RWPE2 (cell line): ENCODE results near the gene CDR2L.

Experiments used
- ATAC-seq: fragments of 200-7000 bp; cut with Tn5 transposase; 3 replicates; pipeline ENCODE4 v1.9.1; 2021; ENCODE audit warnings: low read depth
- DNase-seq: peaks from one replicate; pipeline ENCODE4 v3.0.0-alpha.2; 2020; ENCODE audit warnings: low spot score
- H3K27ac ChIP-seq: fragments of 450-650 bp; 2 replicates; pipeline ENCODE4 v1.5.1; 2017; ENCODE audit warnings: mild to moderate bottlenecking; ENCODE audit not compliant: poor library complexity, severe bottlenecking
- H3K27me3 ChIP-seq: fragments of 250-450 bp; sonication (Bioruptor Pico); 2 replicates; pipeline ENCODE4 v1.5.1; 2021; ENCODE audit warnings: mild to moderate bottlenecking, moderate library complexity; ENCODE audit not compliant: insufficient read depth, poor library complexity, severe bottlenecking
- H3K36me3 ChIP-seq: fragments of 250-450 bp; sonication (Bioruptor Pico); 2 replicates; pipeline ENCODE4 v1.5.1; 2020; ENCODE audit warnings: low read depth, mild to moderate bottlenecking, moderate library complexity
- H3K4me1 ChIP-seq: fragments of 250-450 bp; sonication (Bioruptor Pico); 2 replicates; pipeline ENCODE4 v1.5.1; 2021; ENCODE audit warnings: mild to moderate bottlenecking, moderate library complexity; ENCODE audit not compliant: insufficient read depth, poor library complexity, severe bottlenecking
- H3K4me3 ChIP-seq: fragments of 250-450 bp; sonication (Bioruptor Pico); 2 replicates; pipeline ENCODE4 v1.5.1; 2021; ENCODE audit warnings: mild to moderate bottlenecking, moderate library complexity; ENCODE audit not compliant: severe bottlenecking
- H3K9me3 ChIP-seq: fragments of 250-450 bp; sonication (Bioruptor Pico); 2 replicates; pipeline ENCODE4 v1.5.1; 2021; ENCODE audit warnings: mild to moderate bottlenecking, moderate library complexity; ENCODE audit not compliant: severe bottlenecking
- TF ChIP-seq, protein P1 (sequence below): fragments of 450-650 bp; IDR thresholded peaks from one replicate; pipeline ENCODE4 v1.5.1; 2017; ENCODE audit warnings: mild to moderate bottlenecking, moderate library complexity; ENCODE audit not compliant: poor library complexity, severe bottlenecking

The CDR2L gene

DNA sequence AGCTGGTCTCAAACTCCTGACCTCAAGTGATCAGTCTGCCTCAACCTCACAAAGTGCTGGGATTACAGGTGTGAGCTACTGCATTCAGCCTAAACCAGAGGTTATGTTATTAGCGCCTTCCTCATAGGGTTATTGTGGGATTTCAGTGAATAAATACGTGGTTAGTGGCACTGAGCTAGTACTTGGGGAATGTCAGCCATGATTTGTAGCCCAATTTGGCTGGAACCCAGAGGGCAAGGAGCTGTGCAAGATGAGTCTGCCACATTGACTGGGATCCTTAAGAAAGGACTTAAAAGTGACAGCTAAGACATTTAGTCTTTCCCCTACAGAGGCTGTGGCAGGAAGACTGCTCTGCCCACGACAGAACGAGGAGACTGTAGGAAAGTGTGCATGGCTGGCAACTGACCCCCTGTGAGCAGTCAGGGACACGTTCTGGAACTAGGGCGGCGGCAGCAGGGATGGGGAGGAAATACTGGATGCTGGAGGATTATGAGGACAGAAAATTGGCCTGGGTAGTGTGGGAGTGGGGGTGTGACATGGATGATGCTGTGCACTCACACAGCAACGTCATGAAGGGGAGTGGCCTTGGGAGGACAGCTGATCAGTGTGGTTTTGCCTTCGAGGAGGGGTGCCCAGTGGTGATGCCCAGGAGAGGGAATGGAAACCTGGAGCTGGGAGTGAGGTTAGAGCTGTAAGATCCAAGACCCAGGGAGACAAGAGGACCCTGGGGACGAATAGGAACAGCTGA, 44.7 kb downstream of the CDR2L start:
- Histone ChIP-seq H3K4me1 (peaks cover 8% of the 10 kb centered on the region), H3K36me3 (no peaks in the 10 kb centered on the region), H3K9me3 (no peaks in the 10 kb centered on the region), H3K27me3 (no peaks in the 10 kb centered on the region), H3K4me3 (no peak overlapping the region), H3K27ac (no peak overlapping the region)
- ATAC-seq (0 out of 3 replicates have a peak, but pooled peaks have one; percentile 17), DNase-seq (no peak)
- TF ChIP-seq, protein P1, sequence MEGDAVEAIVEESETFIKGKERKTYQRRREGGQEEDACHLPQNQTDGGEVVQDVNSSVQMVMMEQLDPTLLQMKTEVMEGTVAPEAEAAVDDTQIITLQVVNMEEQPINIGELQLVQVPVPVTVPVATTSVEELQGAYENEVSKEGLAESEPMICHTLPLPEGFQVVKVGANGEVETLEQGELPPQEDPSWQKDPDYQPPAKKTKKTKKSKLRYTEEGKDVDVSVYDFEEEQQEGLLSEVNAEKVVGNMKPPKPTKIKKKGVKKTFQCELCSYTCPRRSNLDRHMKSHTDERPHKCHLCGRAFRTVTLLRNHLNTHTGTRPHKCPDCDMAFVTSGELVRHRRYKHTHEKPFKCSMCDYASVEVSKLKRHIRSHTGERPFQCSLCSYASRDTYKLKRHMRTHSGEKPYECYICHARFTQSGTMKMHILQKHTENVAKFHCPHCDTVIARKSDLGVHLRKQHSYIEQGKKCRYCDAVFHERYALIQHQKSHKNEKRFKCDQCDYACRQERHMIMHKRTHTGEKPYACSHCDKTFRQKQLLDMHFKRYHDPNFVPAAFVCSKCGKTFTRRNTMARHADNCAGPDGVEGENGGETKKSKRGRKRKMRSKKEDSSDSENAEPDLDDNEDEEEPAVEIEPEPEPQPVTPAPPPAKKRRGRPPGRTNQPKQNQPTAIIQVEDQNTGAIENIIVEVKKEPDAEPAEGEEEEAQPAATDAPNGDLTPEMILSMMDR = no peak

DNA sequence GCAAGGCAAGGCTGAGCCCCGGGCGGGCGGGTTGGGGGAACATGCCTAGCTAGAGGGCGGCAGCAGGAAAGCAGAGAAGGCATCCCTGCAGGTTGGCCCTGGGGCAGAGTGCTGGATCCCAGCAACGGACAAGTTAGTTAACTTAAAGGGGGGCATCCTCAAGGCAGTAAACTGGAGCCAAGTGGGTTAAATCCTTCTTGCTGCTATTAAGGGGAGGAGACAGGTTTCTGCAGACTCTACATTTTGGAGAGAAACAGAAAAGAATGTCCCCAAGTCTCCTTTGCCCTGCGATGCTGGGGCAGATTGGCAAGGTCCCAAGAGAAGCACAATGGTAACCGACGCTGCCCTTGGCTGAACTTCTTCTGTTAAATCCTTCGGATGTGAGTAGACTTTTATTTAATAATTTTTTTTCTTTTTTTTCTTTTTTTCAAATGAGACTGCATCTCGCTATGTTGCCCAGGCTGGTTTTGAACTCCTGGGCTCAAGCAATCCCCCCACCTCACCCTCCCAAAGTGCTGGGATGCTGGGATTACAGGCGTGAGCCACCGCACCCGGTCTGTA, 45.4 kb downstream of the CDR2L start:
- no peaks in the 10 kb centered on the region for H3K36me3 ChIP-seq
- H3K9me3 ChIP-seq = no peaks in the 10 kb centered on the region
- DNase-seq = no peak
- no peak for ATAC-seq
- H3K27me3 ChIP-seq = no peaks in the 10 kb centered on the region
- TF ChIP-seq, protein P1 = no peak
- peak overlapping the region; percentile 88 for H3K4me3 ChIP-seq
- H3K27ac ChIP-seq = no peak overlapping the region
- peaks cover 8% of the 10 kb centered on the region for H3K4me1 ChIP-seq

DNA sequence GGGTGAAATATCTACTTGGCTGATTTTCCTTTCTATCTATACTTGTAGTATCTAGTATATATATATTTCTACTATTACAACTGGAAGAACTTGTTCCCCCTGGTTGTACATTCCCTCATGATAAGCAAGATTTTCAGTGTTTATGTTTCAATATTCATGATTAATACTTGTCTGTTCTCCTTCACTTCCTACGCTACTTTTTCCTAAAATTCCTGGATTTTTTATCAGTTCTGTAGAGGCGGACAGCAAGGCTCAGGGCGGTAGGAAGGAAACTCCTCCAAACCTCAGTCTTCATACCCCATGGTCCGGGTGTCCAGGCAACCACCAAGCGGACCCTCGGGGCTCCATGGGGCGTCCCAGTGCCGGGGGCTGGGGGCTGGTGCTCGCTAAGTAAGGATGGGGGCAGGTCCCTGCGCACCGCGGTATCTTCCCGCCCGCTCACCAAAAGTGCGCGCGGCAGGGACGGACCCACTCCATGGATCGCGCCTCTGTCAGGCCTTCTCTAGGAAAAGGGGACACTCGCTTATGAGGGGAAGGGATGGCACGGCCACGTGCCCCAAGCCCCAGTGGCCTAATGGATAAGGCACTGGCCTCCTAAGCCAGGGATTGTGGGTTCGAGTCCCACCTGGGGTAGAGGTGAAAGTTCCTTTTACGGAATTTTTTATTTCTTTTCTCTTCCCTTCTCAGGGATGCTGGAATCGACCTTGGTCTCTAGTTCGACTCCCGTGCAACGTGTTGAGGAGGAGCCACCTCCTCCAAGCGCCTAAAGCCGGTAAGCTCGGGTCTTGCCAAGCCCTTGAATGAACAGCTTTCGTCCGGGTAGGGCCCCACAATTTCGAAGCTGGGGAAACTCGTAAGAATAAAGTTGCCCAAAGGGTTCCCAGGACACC, 46.2 kb downstream of the CDR2L start:
- Histone ChIP-seq H3K27ac (peak overlapping the region; percentile 77), H3K9me3 (no peaks in the 10 kb centered on the region), H3K4me1 (peaks cover 6% of the 10 kb centered on the region), H3K27me3 (no peaks in the 10 kb centered on the region), H3K36me3 (peaks cover 4% of the 10 kb centered on the region), H3K4me3 (peak overlapping the region; percentile 88)
- TF ChIP-seq, protein P1 = no peak
- DNase-seq = peak; percentile 84
- ATAC-seq = peak; percentile 52

DNA sequence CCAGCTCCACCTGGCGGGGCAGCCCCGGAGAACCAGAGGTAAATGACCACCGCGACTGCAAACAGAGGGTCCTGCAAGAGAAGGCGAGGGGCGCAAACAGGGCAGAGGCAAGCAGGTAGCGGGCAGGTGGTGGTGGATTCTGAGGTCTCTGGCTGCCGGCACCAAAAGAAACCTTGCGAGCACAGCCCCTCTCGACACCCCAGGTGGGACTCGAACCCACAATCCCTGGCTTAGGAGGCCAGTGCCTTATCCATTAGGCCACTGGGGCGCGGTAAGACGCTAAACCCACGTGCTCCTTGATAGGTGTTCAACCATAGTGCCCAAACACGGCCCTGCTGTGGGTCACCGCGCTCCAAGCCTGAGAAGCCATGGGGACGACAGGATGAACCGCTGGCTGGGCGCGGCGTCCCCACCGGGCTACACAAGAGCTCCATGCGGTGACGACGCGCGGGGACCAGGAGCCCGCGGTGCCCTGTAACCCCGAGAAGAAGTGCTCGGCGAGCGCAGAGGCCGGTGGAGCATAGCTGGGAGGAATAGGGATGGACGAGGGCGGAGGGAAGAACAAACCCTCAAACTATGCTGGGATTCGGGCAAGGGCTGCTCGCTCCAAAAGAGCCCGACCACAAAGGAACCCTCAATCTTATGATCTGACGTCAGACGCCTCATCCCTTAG, 46.9 kb downstream of the CDR2L start:
- DNase-seq (peak; percentile 86), ATAC-seq (peak; percentile 46)
- peak overlapping the region; percentile 77 for H3K27ac ChIP-seq
- H3K27me3 ChIP-seq = no peaks in the 10 kb centered on the region
- peak overlapping the region; percentile 88 for H3K4me3 ChIP-seq
- peaks cover 11% of the 10 kb centered on the region for H3K36me3 ChIP-seq
- TF ChIP-seq, protein P1 = peak; percentile 34
- H3K9me3 ChIP-seq = no peaks in the 10 kb centered on the region
- H3K4me1 ChIP-seq = peaks cover 6% of the 10 kb centered on the region
